Stimulated activated effector memory CD8-positive, alpha-beta T cell treated with anti-CD3 and anti-CD28 coated beads, Interleukin-12 subunit alpha, Interleukin-12 subunit beta, amount 100 ng/mL, for 72 hours (primary cell): Measurements from ENCODE around the gene MAML2.

Experiments used
- ATAC-seq: fragments of 150-1000 bp; cut with Tn5 transposase; 2 replicates; pipeline ENCODE4 v1.10.0; 2021
- DNase-seq, 2 donors: peaks; one replicate each; pipeline ENCODE4 v3.0.0; 2021 to 2022; ENCODE audit warnings: low spot score in 2 of 2
- H3K27ac Mint-ChIP-seq: one replicate; pipeline ENCODE4 v1.8.0; 2022; ENCODE audit warnings: mild to moderate bottlenecking, mixed read lengths
- H3K36me3 Mint-ChIP-seq: one replicate; pipeline ENCODE4 v1.8.0; 2022; ENCODE audit warnings: mild to moderate bottlenecking, mixed read lengths
- H3K4me1 Mint-ChIP-seq: one replicate; pipeline ENCODE4 v1.8.0; 2022; ENCODE audit warnings: mixed read lengths
- H3K4me3 Mint-ChIP-seq: one replicate; pipeline ENCODE4 v1.8.0; 2022; ENCODE audit warnings: mild to moderate bottlenecking, mixed read lengths
- H3K9me3 Mint-ChIP-seq: one replicate; pipeline ENCODE4 v1.8.0; 2022; ENCODE audit warnings: mixed read lengths

The MAML2 gene

GRCh38 chr11:95943546-95943945 is 399.4 kb downstream of the MAML2 start:
- DNase-seq (no peak), ATAC-seq (no peak)
- no peak overlapping the region for H3K4me3 Mint-ChIP-seq
- peaks cover 6% of the 10 kb centered on the region for H3K9me3 Mint-ChIP-seq
- no peaks in the 10 kb centered on the region for H3K36me3 Mint-ChIP-seq
- H3K4me1 Mint-ChIP-seq: no peaks in the 10 kb centered on the region
- H3K27ac Mint-ChIP-seq: no peak overlapping the region

GRCh38 chr11:95939091-95939490 is 403.9 kb downstream of the MAML2 start:
- peaks cover under 1% of the 10 kb centered on the region for H3K9me3 Mint-ChIP-seq
- no peaks in the 10 kb centered on the region for H3K36me3 Mint-ChIP-seq
- DNase-seq (no peak), ATAC-seq (no peak)
- no peaks in the 10 kb centered on the region for H3K4me1 Mint-ChIP-seq
- no peak overlapping the region for H3K27ac Mint-ChIP-seq
- H3K4me3 Mint-ChIP-seq: no peak overlapping the region

GRCh38 chr11:95937358-95937757 is 405.6 kb downstream of the MAML2 start:
- H3K36me3 Mint-ChIP-seq: no peaks in the 10 kb centered on the region
- no peak overlapping the region for H3K27ac Mint-ChIP-seq
- no peak overlapping the region for H3K4me3 Mint-ChIP-seq
- DNase-seq (no peak), ATAC-seq (no peak)
- H3K4me1 Mint-ChIP-seq: no peaks in the 10 kb centered on the region
- H3K9me3 Mint-ChIP-seq: peaks cover under 1% of the 10 kb centered on the region

GRCh38 chr11:95933594-95933993 is 409.4 kb downstream of the MAML2 start:
- no peaks in the 10 kb centered on the region for H3K36me3 Mint-ChIP-seq
- H3K4me3 Mint-ChIP-seq: no peak overlapping the region
- no peaks in the 10 kb centered on the region for H3K4me1 Mint-ChIP-seq
- peaks cover 11% of the 10 kb centered on the region for H3K9me3 Mint-ChIP-seq
- H3K27ac Mint-ChIP-seq: no peak overlapping the region
- ATAC-seq (no peak), DNase-seq (no peak)

- no peak overlapping the region for H3K27ac Mint-ChIP-seq
- ATAC-seq: no peak
- no peak overlapping the region for H3K4me3 Mint-ChIP-seq
- H3K36me3 Mint-ChIP-seq: no peaks in the 10 kb centered on the region
- H3K4me1 Mint-ChIP-seq: no peaks in the 10 kb centered on the region
- H3K9me3 Mint-ChIP-seq: peaks cover 11% of the 10 kb centered on the region
- no peak for DNase-seq
Measured at GRCh38 chr11:95931916-95932315, 411.1 kb downstream of the MAML2 start.

- no peak for DNase-seq
- Mint-ChIP-seq H3K36me3 (no peaks in the 10 kb centered on the region), H3K9me3 (peaks cover 11% of the 10 kb centered on the region), H3K27ac (no peak overlapping the region), H3K4me1 (no peaks in the 10 kb centered on the region), H3K4me3 (no peak overlapping the region)
- no peak for ATAC-seq
Measured at GRCh38 chr11:95930948-95931347, 412.0 kb downstream of the MAML2 start.

- DNase-seq (no peak), ATAC-seq (no peak)
- Mint-ChIP-seq H3K4me3 (no peak overlapping the region), H3K9me3 (peaks cover 7% of the 10 kb centered on the region), H3K27ac (no peak overlapping the region), H3K36me3 (peaks cover 7% of the 10 kb centered on the region), H3K4me1 (peaks cover 28% of the 10 kb centered on the region)
Measured at GRCh38 chr11:95926726-95927125, 416.3 kb downstream of the MAML2 start.
